ENCODE data around the gene STK25. TPM values are rescaled to one million over a fixed set of nuclear protein-coding genes. Genes with fewer than 3 reads are reported as not detected.

Gene STK25
- total and polyA plus RNA-seq, 10 of the 15 experiments (the other 5 are each of a cell fraction or from before 2014, with no cell fraction given), result 6.0 to 154 (median 89.3) TPM

DNA sequence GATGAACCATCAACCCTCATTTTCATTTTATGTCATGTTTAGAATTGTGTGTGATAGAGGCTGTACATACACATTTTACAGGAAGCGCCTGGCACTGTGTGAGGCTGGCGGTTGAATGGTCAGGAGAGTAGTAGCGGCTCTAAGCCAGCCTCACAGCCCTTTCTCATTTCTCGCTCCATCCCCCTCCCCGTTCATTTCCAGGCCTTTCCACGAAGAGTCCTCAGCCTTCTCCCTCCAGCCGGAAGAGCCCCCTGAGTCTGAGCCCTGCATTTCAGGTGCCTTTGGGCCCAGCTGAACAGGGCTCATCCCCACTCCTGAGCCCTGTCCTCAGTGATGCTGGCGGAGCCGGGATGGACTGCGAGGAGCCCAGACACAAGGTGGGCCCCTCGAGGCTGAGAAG, 51.8 kb downstream of the STK25 start:
- RAD21 ChIA-PET (ENCODE audit: unreplicated experiment), result no interaction called here
- Histone ChIP-seq H4K20me1 (ENCODE audit: control insufficient read depth, insufficient read depth) (no peaks in the 10 kb centered on the region), H3K79me2 (ENCODE audit: control insufficient read depth, insufficient read depth, low read length) (no peaks in the 10 kb centered on the region), H3K9me3 (replicated peaks; ENCODE audit: control insufficient read depth, insufficient read depth, low read length) (no peaks in the 10 kb centered on the region), H3K9ac (ENCODE audit: control insufficient read depth, insufficient read depth, low read length) (no peak overlapping the region), H3K4me2 (ENCODE audit: control insufficient read depth, insufficient read depth) (no peak overlapping the region), H2AFZ (ENCODE audit: control insufficient read depth, low read depth, low read length) (no peak overlapping the region), H3K4me3 (no peak overlapping the region), H3K27me3 (replicated peaks in 1 of 2; ENCODE audit: control insufficient read depth in 2 of 2, insufficient read depth in 2 of 2, low read length in 1 of 2) (no peaks in the 10 kb centered on the region), H3K4me1 (ENCODE audit: control insufficient read depth, insufficient read depth, low read length) (no peaks in the 10 kb centered on the region), H3K27ac (ENCODE audit: control insufficient read depth, insufficient read depth) (no peak overlapping the region), H3K36me3 (ENCODE audit: control insufficient read depth in 2 of 2, insufficient read depth in 2 of 2, low read length in 1 of 2) (no peaks in the 10 kb centered on the region)
- SMC1A ChIA-PET (ENCODE audit: uncharacterized antibody, unreplicated experiment), result no interaction called here
- no peak for ATAC-seq
- in situ Hi-C loops (cut with MboI), result no loop called here
- intact Hi-C loops (cut with micrococcal nuclease; ENCODE audit: unreplicated experiment), result no loop called here
- FAIRE-seq, result no peak
- CTCF ChIA-PET, result no interaction called here
- BruUV-seq (replicated peaks), result no TSS peak
- DNase-seq (ENCODE audit: low read depth, low spot score), result no peak
- 96% methylated on average over 11 of the region's 11 CpGs for WGBS (ENCODE audit: insufficient coverage, insufficient replicate concordance, low lambda C conversion rate, missing lambda C conversion rate)
- POLR2A ChIA-PET, result no interaction called here
- TF ChIP-seq, protein P1, sequence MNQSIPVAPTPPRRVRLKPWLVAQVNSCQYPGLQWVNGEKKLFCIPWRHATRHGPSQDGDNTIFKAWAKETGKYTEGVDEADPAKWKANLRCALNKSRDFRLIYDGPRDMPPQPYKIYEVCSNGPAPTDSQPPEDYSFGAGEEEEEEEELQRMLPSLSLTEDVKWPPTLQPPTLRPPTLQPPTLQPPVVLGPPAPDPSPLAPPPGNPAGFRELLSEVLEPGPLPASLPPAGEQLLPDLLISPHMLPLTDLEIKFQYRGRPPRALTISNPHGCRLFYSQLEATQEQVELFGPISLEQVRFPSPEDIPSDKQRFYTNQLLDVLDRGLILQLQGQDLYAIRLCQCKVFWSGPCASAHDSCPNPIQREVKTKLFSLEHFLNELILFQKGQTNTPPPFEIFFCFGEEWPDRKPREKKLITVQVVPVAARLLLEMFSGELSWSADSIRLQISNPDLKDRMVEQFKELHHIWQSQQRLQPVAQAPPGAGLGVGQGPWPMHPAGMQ (IDR thresholded peaks at IDR 0.05; ENCODE audit: borderline replicate concordance), result no peak
- TF ChIP-seq ETV6 (conservative IDR thresholded peaks at IDR 0.05 in 1 of 2, IDR thresholded peaks at IDR 0.05 in 1 of 2; ENCODE audit: borderline replicate concordance in 1 of 2, low read depth in 1 of 2) (no peak), BHLHE40 (IDR thresholded peaks at IDR 0.05; ENCODE audit: borderline replicate concordance in 1 of 2, low read depth in 2 of 2, low read length in 1 of 2) (no peak), ESRRA (IDR thresholded peaks at IDR 0.05; ENCODE audit: low read length) (no peak), FOXK2 (IDR thresholded peaks at IDR 0.05) (no peak), RELA (IDR thresholded peaks at IDR 0.05; ENCODE audit: borderline replicate concordance, partially characterized antibody) (no peak), MEF2A (IDR thresholded peaks at IDR 0.05; ENCODE audit: insufficient read depth, low read depth, low read length) (no peak)
- TF ChIP-seq, protein P2, sequence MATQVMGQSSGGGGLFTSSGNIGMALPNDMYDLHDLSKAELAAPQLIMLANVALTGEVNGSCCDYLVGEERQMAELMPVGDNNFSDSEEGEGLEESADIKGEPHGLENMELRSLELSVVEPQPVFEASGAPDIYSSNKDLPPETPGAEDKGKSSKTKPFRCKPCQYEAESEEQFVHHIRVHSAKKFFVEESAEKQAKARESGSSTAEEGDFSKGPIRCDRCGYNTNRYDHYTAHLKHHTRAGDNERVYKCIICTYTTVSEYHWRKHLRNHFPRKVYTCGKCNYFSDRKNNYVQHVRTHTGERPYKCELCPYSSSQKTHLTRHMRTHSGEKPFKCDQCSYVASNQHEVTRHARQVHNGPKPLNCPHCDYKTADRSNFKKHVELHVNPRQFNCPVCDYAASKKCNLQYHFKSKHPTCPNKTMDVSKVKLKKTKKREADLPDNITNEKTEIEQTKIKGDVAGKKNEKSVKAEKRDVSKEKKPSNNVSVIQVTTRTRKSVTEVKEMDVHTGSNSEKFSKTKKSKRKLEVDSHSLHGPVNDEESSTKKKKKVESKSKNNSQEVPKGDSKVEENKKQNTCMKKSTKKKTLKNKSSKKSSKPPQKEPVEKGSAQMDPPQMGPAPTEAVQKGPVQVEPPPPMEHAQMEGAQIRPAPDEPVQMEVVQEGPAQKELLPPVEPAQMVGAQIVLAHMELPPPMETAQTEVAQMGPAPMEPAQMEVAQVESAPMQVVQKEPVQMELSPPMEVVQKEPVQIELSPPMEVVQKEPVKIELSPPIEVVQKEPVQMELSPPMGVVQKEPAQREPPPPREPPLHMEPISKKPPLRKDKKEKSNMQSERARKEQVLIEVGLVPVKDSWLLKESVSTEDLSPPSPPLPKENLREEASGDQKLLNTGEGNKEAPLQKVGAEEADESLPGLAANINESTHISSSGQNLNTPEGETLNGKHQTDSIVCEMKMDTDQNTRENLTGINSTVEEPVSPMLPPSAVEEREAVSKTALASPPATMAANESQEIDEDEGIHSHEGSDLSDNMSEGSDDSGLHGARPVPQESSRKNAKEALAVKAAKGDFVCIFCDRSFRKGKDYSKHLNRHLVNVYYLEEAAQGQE (IDR thresholded peaks at IDR 0.05; ENCODE audit: low read depth, low read length), result no peak
- TF ChIP-seq, protein P3, sequence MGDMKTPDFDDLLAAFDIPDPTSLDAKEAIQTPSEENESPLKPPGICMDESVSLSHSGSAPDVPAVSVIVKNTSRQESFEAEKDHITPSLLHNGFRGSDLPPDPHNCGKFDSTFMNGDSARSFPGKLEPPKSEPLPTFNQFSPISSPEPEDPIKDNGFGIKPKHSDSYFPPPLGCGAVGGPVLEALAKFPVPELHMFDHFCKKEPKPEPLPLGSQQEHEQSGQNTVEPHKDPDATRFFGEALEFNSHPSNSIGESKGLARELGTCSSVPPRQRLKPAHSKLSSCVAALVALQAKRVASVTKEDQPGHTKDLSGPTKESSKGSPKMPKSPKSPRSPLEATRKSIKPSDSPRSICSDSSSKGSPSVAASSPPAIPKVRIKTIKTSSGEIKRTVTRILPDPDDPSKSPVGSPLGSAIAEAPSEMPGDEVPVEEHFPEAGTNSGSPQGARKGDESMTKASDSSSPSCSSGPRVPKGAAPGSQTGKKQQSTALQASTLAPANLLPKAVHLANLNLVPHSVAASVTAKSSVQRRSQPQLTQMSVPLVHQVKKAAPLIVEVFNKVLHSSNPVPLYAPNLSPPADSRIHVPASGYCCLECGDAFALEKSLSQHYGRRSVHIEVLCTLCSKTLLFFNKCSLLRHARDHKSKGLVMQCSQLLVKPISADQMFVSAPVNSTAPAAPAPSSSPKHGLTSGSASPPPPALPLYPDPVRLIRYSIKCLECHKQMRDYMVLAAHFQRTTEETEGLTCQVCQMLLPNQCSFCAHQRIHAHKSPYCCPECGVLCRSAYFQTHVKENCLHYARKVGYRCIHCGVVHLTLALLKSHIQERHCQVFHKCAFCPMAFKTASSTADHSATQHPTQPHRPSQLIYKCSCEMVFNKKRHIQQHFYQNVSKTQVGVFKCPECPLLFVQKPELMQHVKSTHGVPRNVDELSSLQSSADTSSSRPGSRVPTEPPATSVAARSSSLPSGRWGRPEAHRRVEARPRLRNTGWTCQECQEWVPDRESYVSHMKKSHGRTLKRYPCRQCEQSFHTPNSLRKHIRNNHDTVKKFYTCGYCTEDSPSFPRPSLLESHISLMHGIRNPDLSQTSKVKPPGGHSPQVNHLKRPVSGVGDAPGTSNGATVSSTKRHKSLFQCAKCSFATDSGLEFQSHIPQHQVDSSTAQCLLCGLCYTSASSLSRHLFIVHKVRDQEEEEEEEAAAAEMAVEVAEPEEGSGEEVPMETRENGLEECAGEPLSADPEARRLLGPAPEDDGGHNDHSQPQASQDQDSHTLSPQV (IDR thresholded peaks at IDR 0.05), result no peak
- TF ChIP-seq, protein P4, sequence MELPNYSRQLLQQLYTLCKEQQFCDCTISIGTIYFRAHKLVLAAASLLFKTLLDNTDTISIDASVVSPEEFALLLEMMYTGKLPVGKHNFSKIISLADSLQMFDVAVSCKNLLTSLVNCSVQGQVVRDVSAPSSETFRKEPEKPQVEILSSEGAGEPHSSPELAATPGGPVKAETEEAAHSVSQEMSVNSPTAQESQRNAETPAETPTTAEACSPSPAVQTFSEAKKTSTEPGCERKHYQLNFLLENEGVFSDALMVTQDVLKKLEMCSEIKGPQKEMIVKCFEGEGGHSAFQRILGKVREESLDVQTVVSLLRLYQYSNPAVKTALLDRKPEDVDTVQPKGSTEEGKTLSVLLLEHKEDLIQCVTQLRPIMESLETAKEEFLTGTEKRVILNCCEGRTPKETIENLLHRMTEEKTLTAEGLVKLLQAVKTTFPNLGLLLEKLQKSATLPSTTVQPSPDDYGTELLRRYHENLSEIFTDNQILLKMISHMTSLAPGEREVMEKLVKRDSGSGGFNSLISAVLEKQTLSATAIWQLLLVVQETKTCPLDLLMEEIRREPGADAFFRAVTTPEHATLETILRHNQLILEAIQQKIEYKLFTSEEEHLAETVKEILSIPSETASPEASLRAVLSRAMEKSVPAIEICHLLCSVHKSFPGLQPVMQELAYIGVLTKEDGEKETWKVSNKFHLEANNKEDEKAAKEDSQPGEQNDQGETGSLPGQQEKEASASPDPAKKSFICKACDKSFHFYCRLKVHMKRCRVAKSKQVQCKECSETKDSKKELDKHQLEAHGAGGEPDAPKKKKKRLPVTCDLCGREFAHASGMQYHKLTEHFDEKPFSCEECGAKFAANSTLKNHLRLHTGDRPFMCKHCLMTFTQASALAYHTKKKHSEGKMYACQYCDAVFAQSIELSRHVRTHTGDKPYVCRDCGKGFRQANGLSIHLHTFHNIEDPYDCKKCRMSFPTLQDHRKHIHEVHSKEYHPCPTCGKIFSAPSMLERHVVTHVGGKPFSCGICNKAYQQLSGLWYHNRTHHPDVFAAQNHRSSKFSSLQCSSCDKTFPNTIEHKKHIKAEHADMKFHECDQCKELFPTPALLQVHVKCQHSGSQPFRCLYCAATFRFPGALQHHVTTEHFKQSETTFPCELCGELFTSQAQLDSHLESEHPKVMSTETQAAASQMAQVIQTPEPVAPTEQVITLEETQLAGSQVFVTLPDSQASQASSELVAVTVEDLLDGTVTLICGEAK (IDR thresholded peaks at IDR 0.05; ENCODE audit: borderline replicate concordance), result no peak
